Measurements from ENCODE around the gene TIMM13.

DNA sequence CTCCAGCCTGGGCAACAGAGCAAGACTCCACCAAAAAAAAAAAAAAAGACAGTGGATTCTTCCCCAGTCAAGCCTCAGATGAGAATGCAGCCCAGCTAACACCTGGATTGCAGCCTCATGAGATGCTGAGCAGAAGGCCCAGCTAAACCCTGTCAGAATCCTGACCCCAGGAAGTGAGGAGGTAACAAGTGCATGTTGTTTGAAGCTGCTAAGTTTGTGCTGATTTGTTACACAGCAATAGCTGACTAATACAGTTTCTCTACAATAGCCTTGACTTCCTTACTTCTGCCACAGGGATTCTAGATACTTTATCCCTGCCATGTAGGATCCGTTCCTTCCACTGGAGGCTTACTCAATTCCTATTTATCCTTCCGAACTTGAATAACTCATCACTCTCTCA lies 46.8 kb downstream of the TIMM13 start:
- no peak for TF ChIP-seq CTCF (IDR thresholded peaks at IDR 0.05)
- no peak for TF ChIP-seq POLR2A (IDR thresholded peaks at IDR 0.05)
- TF ChIP-seq POLR2AphosphoS5 (IDR thresholded peaks at IDR 0.05), result no peak

Data from breast epithelium (tissue), 3 donors.